Erythroblast (primary cell): ENCODE data around the gene PDLIM7.

Experiments used
- DNase-seq, 2 experiments: peaks; one replicate each; lab custom pipeline; 2025; lab: John Stamatoyannopoulos, UW
- GATA1 ChIP-seq: IDR thresholded peaks from 2 replicates; pipeline ENCODE4 v1.6.1; 2011; ENCODE audit warnings: low read depth, mild to moderate bottlenecking, control low read depth, low read length, moderate library complexity
- POLR2A ChIP-seq: IDR thresholded peaks from 2 replicates; pipeline ENCODE4 v1.6.1; 2011; ENCODE audit warnings: mild to moderate bottlenecking, low read length

Gene PDLIM7

GRCh38 chr5:177444106-177445051, 53.0 kb downstream of the PDLIM7 start:
- no peak for DNase-seq
- TF ChIP-seq POLR2A (peak; percentile 45), GATA1 (no peak)

- TF ChIP-seq POLR2A (no peak), GATA1 (no peak)
Observed at GRCh38 chr5:177443144-177443983, 54.0 kb downstream of the PDLIM7 start.

DNA sequence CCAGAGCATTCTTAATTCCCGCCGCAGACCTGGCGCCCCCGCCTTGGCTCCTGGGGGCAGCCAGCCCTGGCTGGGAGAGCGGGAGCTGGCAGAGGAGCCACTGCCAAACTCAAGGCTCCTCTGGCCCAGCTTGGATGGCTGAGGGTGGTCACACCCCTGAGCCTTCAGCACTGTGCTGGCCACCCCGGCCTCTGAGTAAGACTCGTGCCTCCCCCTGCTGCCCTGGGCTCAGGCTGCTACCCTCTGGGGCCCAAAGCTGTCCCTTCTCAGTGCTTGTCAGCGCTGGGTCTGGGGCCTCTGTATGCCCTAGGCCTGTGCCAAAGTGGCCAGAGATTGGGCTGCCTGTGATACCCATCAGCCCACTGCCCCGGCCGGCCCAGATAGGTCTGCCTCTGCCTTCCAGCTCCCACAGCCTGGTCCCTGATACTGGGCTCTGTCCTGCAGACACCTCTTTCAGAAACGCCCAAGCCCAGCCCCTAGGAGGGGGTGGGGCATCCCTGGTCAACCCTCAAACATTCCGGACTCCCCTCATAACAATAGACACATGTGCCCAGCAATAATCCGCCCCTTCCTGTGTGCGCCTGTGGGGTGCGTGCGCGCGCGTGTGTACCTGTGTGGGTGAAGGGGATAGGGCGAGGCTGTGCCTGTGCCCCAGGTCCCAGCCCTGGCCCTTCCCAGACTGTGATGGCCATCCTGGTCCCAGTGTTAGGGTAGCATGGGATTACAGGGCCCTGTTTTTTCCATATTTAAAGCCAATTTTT, 55.2 kb downstream of the PDLIM7 start:
- DNase-seq = no peak
- TF ChIP-seq POLR2A = no peak
- no peak for TF ChIP-seq GATA1

More at GRCh38 chr5:177443144-177443983, 54.0 kb downstream of the PDLIM7 start:
- DNase-seq = no peak

DNA sequence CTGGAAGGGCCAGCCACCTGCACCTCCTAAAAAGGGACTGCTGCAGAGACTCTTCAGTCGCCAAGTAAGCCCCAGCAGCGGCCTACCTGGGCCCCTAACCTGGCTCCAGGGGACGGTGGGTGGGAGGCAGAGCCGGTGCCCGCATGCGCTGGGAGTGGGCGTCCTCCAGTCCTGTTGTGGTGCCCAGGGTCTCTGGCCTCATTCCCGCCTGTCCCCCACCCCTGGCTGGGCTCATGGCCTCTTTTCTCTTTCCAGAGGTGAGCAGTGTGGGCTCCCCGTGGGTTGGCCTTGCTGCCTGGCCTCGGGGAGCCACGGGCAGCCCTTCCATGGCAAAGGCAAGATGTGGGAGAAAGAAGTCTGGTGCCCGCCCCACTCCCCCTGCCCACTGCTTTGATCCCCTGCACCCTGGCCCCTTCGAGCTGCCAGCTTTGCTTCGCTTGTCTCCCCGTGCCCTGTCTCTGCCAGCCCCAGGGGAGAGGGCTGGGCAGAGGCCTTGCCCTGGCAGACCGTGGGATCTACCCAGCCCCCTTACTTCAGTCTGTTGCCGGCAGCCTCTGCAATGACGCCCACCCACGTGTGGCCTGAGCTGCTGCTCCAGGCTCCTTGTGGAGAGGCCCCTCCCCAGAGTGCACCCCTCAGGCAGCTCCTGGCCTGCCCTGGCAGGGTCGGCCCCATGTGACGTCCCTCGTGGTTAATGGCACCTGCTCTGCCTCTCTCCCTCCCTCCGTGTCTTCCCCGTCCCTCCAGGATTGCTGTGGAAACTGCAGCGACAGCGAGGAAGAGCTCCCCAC, 56.2 kb downstream of the PDLIM7 start:
- TF ChIP-seq GATA1 = no peak
- TF ChIP-seq POLR2A = no peak
- DNase-seq = no peak

DNA sequence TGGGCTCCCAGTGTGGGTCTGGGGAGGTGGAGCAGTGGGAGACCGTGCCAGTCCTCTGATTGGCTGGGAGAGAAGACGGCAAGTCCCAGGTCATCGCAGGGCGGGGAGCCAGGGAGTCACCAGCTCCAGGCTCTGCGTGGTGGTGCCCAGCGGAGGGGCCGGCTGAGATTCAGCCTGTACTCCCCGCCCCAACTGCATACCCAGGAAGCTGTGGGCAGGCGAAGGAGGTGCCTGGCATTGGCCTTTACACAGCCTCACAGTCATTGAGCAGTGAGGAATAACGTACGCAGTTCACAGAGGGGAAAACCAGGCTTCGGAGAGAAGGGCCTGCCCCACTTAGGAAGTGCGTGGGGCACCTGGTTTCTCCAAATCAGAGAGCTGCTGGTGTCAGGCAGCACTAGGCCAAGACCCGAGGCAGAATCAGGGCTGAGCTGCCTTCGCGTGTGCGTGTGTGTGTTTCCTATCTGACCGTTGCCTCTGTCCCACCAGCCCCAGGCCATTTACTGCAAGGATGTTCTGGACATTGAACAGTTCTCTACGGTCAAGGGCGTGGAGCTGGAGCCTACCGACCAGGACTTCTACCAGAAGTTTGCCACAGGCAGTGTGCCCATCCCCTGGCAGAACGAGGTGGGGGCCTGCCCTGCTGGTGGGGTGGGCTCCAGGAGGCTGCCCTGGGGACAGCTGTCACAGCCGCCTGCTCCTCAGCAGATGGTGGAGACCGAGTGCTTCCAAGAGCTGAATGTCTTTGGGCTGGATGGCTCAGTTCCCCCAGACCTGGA, 57.0 kb downstream of the PDLIM7 start:
- no peak for DNase-seq

DNA sequence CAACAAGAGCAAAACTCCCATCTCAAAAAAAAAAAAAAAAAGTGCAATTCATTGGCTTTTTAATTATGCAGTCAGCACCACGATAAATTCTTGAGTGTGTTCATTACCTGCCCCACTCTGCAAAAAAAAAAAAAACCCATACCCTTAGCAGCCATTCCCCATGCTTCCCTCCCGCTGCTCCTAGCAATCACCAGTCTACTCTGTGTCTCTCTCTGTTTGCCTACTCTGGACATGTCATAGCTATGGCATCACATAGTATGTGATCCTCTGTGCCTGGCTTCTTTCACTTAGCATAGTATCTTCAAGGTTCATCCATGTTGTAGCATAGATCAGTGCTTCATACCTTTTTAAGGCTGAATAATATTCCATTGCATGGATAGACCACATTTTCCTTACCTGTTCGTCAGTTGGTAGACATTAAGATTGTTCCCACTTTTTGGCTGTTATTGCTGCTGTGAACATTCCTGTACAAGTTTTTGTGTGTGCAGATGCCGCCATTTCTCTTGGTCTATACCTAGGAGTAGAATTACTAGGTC, 57.8 kb downstream of the PDLIM7 start:
- DNase-seq = no peak
- TF ChIP-seq POLR2A = no peak
- TF ChIP-seq GATA1 = no peak

More for the DNA sequence above, 57.0 kb downstream of the PDLIM7 start:
- no peak for TF ChIP-seq GATA1
- TF ChIP-seq POLR2A = no peak

DNA sequence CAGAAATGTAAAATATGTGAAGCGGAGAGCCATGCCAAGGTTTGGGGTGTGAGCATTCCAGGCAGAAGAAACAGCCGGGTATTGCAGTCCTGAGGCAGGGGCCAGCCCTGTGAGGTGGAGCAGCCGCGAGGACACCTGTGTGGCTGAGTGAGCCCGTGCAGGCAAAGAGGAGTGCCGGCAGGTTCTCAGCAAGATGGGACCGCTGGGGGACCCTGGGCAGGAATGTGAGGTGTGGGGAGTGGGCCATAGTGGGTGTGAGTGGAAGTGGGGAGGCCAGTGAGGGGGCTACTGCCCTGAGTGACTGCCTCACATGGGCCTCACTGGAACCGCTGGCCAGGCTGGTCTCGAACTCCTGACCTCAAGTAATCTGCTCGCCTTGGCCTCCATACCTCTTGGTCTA, 58.9 kb downstream of the PDLIM7 start:
- DNase-seq = no peak
- no peak for TF ChIP-seq POLR2A
- no peak for TF ChIP-seq GATA1

- TF ChIP-seq GATA1 (no peak), POLR2A (no peak)
- DNase-seq = no peak
Observed at GRCh38 chr5:177437623-177438022, 59.8 kb downstream of the PDLIM7 start.

DNA sequence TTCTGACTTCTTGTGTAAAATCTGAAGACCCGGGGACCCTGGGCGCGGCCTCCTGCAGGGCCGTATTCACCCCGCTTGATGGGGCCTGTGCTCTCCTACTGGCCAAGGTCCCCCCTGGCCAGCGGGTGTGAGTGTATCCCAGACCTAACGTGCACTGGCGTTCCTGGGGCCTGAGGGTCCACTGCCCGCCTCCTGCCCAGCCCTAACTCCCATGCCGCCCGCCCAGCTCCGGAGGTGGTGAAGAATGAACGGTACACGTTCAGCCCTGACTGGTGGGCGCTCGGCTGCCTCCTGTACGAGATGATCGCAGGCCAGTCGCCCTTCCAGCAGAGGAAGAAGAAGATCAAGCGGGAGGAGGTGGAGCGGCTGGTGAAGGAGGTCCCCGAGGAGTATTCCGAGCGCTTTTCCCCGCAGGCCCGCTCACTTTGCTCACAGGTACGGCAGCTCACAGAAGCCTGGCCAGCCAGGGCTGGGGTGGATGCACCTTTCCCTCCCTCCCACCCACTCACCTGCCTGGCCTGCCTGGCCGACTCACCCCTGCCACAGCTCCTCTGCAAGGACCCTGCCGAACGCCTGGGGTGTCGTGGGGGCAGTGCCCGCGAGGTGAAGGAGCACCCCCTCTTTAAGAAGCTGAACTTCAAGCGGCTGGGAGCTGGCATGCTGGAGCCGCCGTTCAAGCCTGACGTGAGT, 61.4 kb downstream of the PDLIM7 start:
- no peak for DNase-seq

DNA sequence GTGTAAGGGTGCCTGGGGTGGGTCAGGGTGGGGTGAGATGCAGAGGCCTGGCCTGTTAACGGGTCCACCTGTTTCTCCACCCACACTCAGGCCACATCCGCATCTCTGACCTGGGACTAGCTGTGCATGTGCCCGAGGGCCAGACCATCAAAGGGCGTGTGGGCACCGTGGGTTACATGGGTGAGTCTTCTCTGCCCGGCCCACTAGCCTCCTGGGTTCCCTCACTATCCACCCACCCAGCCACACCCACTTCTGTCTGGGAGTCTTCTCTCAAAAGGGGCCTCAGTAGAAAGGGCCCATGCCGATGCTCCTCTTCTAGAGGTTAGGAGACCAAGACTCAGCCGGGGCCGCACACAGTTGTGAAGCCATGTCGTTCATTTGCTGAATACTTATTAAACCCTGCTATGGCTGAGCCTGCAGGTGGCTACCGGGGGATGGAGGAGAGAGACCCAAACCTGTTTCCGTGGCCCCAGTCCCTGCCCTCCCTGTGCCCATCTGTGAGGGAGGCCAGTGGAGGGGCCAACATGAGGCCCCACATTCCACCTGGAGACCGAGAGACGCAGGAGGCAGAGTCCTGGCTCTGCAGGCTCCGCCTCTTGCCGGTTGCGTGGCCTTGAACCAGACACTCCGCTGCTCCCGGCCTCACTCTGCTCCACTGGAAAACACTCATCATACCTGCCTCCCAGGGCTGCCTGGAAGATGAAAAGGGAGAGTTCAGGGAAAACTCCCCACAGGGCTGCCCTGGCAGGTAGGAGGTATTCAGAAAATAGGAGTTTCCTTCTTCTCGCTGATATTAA, 62.3 kb downstream of the PDLIM7 start:
- TF ChIP-seq GATA1 = no peak
- no peak for TF ChIP-seq POLR2A
- DNase-seq = no peak

More for the DNA sequence above, 61.4 kb downstream of the PDLIM7 start:
- no peak for TF ChIP-seq POLR2A
- TF ChIP-seq GATA1 = no peak

DNA sequence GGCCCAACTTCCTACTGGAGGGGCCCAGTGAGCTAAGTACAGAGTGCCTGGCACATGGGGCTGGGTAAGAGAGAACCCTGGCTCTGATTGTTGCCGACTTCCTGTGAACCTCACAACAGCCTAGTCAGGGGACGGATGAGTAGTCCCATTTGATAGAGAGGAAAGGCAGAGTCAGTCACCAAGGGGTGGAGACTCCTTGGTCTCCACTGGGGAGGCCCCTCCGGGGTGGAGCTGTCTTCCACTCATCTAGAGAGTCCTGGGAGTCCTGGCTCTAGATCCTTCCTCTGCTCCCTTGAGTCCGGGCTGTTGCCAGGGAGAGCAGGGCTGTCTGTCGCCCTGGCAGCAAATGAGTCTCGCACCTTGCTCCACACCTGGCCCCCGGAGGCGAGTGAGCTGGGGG, 63.0 kb downstream of the PDLIM7 start:
- TF ChIP-seq GATA1 (no peak), POLR2A (no peak)
- DNase-seq = no peak
